Mammary epithelial cell (primary cell): ENCODE results near the gene PPP1R12B.
"Not testable (repeated sequence)": the region's sequence is repeated elsewhere in the genome, so short reads cannot be mapped to it uniquely, and the experiment has no call there.

Source experiments
- EZH2 ChIP-seq: IDR thresholded peaks from 2 replicates; pipeline ENCODE4 v1.6.1; 2012; ENCODE audit warnings: low read length, inconsistent platforms, borderline replicate concordance
- TF ChIP-seq, protein P1 (sequence below), 2 donors: IDR thresholded peaks in 1 of 2; conservative IDR thresholded peaks in 1 of 2; 2 replicates each; pipeline ENCODE4 v1.5.1; 2011 to 2012; ENCODE audit warnings: inconsistent platforms in 2 of 2, low read length in 2 of 2, mild to moderate bottlenecking in 2 of 2, control low read depth in 1 of 2, low read depth in 1 of 2; ENCODE audit not compliant: insufficient read depth in 1 of 2; ENCODE audit errors: extremely low read depth in 1 of 2

GRCh38 chr1:202430111-202430510, 81.6 kb downstream of the PPP1R12B start:
- TF ChIP-seq, protein P1, sequence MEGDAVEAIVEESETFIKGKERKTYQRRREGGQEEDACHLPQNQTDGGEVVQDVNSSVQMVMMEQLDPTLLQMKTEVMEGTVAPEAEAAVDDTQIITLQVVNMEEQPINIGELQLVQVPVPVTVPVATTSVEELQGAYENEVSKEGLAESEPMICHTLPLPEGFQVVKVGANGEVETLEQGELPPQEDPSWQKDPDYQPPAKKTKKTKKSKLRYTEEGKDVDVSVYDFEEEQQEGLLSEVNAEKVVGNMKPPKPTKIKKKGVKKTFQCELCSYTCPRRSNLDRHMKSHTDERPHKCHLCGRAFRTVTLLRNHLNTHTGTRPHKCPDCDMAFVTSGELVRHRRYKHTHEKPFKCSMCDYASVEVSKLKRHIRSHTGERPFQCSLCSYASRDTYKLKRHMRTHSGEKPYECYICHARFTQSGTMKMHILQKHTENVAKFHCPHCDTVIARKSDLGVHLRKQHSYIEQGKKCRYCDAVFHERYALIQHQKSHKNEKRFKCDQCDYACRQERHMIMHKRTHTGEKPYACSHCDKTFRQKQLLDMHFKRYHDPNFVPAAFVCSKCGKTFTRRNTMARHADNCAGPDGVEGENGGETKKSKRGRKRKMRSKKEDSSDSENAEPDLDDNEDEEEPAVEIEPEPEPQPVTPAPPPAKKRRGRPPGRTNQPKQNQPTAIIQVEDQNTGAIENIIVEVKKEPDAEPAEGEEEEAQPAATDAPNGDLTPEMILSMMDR (conservative IDR thresholded peaks at IDR 0.05 in 1 of 2, IDR thresholded peaks at IDR 0.05 in 1 of 2; ENCODE audit: extremely low read depth in 1 of 2, insufficient read depth in 1 of 2, low read depth in 1 of 2, low read length in 2 of 2): not testable (repeated sequence)
- not testable (repeated sequence) for TF ChIP-seq EZH2
